ENCODE data around the gene VPS13D. TPM values are rescaled to one million over a fixed set of nuclear protein-coding genes. Genes with fewer than 3 reads are reported as not detected.
"Not testable (repeated sequence)": the region's sequence is repeated elsewhere in the genome, so short reads cannot be mapped to it uniquely, and the experiment has no call there.

Gene VPS13D
- total RNA-seq, 1 donor from 2014 or later = 24.4 TPM

DNA sequence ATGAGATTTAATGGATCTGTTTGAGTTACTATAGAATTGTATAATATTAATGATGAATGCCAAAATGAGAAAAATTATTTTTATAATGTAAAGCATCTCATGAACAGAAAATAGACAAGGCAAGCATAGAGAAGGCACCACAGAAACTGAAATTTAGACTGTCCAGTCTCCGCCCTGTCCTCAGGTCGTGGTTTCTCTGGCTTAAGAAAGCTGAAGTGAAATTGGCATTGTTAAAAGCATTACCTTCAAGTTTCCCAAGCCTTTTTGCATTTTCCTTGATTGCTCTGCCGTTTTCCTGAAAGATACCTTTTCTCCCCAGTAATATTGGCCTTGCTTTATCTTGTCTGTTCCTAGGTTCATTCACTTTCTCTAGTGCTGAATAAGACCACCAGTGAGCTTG is 58.0 kb downstream of the VPS13D start:
- DNase-seq (ENCODE audit: low read depth, low spot score) = no peak

DNA sequence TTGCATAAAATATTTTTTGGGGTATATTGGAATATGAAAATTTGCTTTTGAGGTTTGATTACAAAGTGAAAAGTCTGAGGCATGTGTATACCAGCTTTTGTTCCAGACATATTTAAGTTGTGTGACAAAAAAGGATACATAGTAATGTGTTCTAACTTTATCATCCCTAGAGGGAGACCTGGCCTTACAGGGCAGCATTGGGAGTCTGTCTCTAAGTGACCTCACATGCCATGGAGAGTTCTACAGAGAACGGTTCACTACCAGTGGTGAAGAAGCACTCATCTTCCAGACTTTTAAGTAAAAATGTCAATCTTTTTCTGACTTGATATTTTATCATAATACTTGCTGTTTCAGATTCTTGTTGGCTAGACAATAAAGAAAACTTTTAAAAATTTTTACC is 61.0 kb downstream of the VPS13D start:
- no peak for DNase-seq (ENCODE audit: low read depth, low spot score)

DNA sequence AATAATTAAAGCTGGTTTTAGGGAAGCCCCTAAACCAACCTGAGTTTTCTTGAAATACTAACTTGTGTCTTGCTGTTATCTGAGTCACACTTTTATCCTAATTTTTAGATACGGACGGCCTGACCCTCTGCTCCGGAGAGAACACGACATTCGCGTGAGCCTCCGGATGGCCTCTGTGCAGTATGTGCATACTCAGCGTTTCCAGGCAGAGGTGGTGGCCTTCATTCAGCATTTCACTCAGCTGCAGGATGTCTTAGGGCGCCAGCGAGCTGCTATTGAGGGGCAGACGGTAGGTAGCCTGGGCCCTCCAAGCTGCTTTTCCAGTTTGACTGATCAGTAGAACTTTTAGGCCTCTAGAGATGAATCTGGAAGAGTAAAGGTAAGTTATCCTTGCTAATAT is 63.6 kb downstream of the VPS13D start:
- DNase-seq (ENCODE audit: low read depth, low spot score) = no peak

- DNase-seq (ENCODE audit: low read depth, low spot score) = no peak
Observed at GRCh38 chr1:12294076-12294475, 64.2 kb downstream of the VPS13D start.

GRCh38 chr1:12296016-12296415 is 66.2 kb downstream of the VPS13D start:
- DNase-seq (ENCODE audit: low read depth, low spot score) = no peak

GRCh38 chr1:12296623-12297022 is 66.8 kb downstream of the VPS13D start:
- peak; percentile 24 for DNase-seq (ENCODE audit: low read depth, low spot score)

DNA sequence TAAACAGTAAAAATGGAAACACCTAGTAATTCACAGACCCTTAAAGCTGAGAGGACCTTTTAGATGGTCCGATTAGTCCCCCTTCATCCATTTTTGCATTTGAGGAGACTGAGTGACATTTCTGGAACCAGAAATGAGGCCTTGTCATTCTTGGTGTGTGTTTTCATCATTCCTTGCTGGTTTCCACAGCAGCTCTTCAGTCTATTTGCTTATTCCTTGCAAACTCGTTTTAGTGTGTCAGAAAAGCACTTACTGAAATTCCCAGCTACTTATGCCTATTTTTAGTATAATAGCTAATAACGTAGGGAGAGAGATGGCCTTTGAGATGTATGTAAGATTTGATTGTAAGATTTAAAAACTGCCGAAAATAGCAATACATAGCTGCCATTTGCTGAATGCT is 70.9 kb downstream of the VPS13D start:
- no peak for DNase-seq (ENCODE audit: low read depth, low spot score)

- no peak for DNase-seq (ENCODE audit: low read depth, low spot score)
Observed at GRCh38 chr1:12301518-12302237, 71.8 kb downstream of the VPS13D start.

DNA sequence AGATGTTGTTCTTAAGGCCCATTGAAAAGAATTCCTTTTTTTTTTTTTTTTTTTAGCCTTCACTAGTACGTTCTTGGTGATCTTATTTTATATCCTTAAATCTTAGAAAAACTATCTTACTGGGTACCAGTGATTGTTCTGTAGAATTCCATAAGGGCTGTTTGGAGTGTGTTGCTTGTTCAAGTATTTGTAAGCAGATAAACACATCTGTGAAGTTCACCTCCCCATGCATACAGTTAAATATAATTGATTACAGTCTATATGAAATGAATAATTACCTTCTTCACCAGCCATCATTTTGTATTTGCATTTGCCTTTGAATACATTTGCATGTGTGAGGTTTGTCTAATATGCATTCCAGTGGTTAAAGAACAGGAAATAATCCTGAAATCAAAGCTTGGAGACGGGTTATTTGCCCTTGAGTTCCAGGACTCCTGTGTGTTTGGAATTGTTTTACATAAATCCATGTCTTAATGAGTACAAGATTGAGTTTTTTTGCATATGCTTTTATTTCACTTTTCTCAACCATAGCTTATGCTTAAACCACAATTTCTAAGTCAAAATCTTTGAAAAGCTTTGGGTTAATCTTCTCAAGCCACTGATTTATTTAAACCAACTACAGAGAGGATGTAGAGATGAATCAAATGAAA is 73.1 kb downstream of the VPS13D start:
- no peak for DNase-seq (ENCODE audit: low read depth, low spot score)

DNA sequence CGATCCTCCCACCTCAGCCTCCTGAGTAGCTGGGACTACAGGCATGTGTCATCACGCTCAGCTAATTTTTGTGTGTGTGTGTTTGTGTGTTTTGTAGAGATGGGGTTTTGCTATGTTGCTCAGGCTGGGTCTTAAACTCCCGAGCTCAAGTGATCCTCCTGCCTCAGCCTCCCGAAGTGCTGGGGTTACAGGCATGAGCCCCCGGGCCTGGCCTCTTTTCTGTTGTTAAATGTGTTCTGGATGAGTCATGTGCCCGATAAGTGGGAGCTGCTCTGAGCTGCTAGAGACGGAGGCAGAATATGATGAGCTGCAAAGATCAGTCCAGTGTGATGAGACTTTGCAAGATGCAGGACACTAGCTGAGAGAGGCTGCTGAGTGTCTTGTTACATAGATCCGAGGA is 75.5 kb downstream of the VPS13D start:
- no peak for DNase-seq (ENCODE audit: low read depth, low spot score)

DNA sequence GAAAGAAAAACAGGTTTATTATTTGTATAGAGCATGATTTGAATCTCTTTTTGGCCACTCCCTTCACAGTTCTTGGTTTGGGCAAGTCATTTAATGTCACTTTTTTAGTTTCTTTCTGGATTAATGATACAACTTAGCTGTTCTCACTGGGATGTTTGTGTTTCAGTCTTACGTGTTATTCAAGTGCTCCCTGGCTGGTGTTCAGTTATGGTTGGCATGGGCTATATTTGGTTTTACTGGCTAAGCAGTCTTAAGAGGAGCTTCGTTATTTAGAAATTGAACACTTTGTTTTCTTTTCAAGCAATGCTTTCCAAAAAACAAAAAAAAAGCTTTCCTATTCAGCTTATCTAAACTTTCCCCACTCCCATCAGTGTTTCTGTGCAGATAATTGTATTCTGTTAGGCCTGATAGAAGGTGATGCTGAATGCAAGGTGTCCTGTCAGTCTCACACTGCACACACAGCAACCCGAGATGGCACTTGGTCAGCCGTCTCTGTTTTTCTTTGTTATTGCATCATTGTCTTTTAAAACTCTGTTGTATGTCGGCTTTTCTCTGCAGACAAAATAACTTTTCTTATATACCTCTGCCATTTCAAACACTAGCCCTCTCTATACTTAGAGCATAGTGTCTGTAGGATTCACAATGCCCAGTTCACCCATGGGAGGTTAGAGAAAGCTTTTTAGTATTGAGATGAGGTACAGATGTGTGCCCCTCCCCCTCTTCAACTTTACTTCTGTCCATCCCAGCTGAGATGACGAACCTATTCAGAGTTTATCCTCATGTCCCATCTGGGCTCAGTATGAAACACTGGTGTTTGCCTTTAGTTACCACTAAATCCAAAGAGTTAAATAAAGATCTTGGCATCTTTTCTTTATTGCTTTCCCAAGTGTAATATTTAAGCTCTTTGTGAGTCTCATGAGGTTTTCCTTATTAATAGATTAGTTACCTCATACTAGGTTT is 80.2 kb downstream of the VPS13D start:
- no peak for DNase-seq (ENCODE audit: low read depth, low spot score)

GRCh38 chr1:12314333-12314903 is 84.6 kb downstream of the VPS13D start:
- no peak for DNase-seq (ENCODE audit: low read depth, low spot score)

GRCh38 chr1:12315146-12315545 is 85.3 kb downstream of the VPS13D start:
- DNase-seq (ENCODE audit: low read depth, low spot score) = no peak

- DNase-seq (ENCODE audit: low read depth, low spot score) = no peak
Observed at GRCh38 chr1:12316331-12316730, 86.5 kb downstream of the VPS13D start.

DNA sequence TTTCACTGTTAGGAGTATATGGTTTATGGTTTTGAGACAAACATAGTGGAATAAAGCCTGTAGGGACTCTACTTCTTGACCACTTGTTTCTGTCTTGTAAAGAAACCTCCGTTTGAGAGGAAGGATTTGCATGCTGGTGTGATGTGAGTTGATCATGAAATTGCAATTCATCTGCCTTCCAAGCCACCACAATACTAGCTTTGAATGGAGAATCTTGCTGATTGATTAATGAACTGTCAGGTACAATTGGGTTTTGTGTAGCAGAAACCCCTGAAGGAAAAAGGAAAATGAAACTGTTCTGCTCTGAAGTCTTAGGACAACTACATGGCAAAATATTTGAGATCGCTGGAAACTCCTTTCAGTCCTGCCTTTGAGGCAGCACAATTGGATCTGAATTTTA is 90.7 kb downstream of the VPS13D start:
- no peak for DNase-seq (ENCODE audit: low read depth, low spot score)

DNA sequence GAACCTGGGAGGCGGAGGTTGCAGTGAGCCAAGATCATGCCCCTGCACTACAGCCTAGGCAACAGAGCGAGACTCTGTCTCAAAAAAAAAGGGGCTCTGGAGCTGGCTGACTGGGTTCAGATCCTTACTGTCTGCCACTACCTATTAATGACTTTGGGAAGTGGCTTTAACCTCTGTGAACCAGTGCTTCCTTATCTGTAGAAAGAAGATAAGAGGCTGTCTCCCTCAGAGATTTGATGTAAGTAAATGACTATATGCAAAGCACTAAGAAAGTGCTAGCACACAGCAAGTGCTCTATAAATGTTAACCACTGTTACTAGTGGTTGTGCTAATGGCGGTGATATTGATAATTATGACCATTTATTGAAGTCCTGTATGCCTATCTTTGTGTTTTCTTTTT is 94.6 kb downstream of the VPS13D start:
- DNase-seq (ENCODE audit: low read depth, low spot score) = no peak

GRCh38 chr1:12324973-12325372 is 95.1 kb downstream of the VPS13D start:
- DNase-seq (ENCODE audit: low read depth, low spot score) = not testable (repeated sequence)

GRCh38 chr1:12326986-12327385 is 97.2 kb downstream of the VPS13D start:
- no peak for DNase-seq (ENCODE audit: low read depth, low spot score)

- no peak for DNase-seq (ENCODE audit: low read depth, low spot score)
Observed at GRCh38 chr1:12327566-12327965, 97.7 kb downstream of the VPS13D start.

GRCh38 chr1:12333036-12333785 is 103.4 kb downstream of the VPS13D start:
- no peak for DNase-seq (ENCODE audit: low read depth, low spot score)

DNA sequence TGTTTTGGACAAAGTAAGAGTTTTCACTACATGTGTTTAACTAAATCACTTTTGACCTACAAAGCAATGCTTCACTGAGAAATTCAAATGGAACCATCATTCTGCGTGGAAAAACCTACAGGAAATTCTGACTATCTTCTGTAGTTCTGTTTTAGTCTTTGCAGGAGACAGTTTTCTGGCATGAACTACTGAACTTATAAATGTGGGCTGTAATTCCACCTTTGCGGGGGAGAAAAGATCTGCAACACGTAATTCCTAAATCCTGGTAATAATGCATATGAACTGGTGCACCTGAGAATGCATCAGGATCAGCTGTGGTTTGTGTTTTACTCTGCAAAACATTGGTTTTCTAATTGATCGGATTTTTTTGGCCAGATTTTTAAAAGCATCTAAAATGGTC is 106.0 kb downstream of the VPS13D start:
- DNase-seq (ENCODE audit: low read depth, low spot score) = no peak

Data from pulmonary artery endothelial cell (primary cell).